GM12878 (cell line): ENCODE data around the gene CPNE4. TPM values are rescaled to one million over a fixed set of nuclear protein-coding genes. Genes with fewer than 3 reads are reported as not detected.

Experiments
- BACH1 ChIP-seq: fragments of 450-650 bp; IDR thresholded peaks from 2 replicates; pipeline ENCODE4 v1.6.1; 2017; ENCODE audit warnings: mild to moderate bottlenecking, borderline replicate concordance
- CEBPB ChIP-seq, 2 experiments: fragments of 150-350 bp in 1 of 2; IDR thresholded peaks; 2 replicates each; pipeline ENCODE4 v1.6.1; 2012 to 2014; ENCODE audit warnings: low read depth in 2 of 2, low read length in 2 of 2, borderline replicate concordance in 1 of 2, inconsistent platforms in 1 of 2
- CUX1 ChIP-seq: IDR thresholded peaks from 2 replicates; pipeline ENCODE4 v1.6.1; 2012; ENCODE audit warnings: improper control_type of control experiment, low read depth, low read length; ENCODE audit not compliant: insufficient replicate concordance
- EP300 ChIP-seq, 2 experiments: fragments of 150-350 bp in 1 of 2; IDR thresholded peaks; 2 replicates each; pipeline ENCODE4 v1.6.1; 2011 to 2012; ENCODE audit warnings: low read depth in 2 of 2, low read length in 2 of 2, borderline replicate concordance in 1 of 2, improper control_type of control experiment in 1 of 2, inconsistent platforms in 1 of 2; ENCODE audit not compliant: control insufficient read depth in 1 of 2
- ETV6 ChIP-seq, 2 experiments: fragments of 450-650 bp in 1 of 2; IDR thresholded peaks in 1 of 2; conservative IDR thresholded peaks in 1 of 2; 2 replicates each; pipeline ENCODE4 v1.6.1; 2014; ENCODE audit warnings: antibody characterized with exemption in 1 of 2, borderline replicate concordance in 1 of 2, low read depth in 1 of 2, mild to moderate bottlenecking in 1 of 2, moderate library complexity in 1 of 2
- HDAC6 ChIP-seq: fragments of 200-600 bp; sonication (generic); IDR thresholded peaks from one replicate; pipeline ENCODE4 v1.8.0; 2017; ENCODE audit warnings: antibody characterized with exemption; ENCODE audit not compliant: unreplicated experiment
- HDGF ChIP-seq: fragments of 450-650 bp; IDR thresholded peaks from 2 replicates; pipeline ENCODE4 v1.6.1; 2016; ENCODE audit warnings: antibody characterized with exemption
- HSF1 ChIP-seq: fragments of 150-350 bp; IDR thresholded peaks from 2 replicates; pipeline ENCODE4 v1.6.1; 2014; ENCODE audit warnings: mild to moderate bottlenecking, low read depth, low read length
- LARP7 ChIP-seq: fragments of 450-650 bp; IDR thresholded peaks from 2 replicates; pipeline ENCODE4 v1.6.1; 2017; ENCODE audit warnings: mild to moderate bottlenecking
- MEF2B ChIP-seq: fragments of 450-650 bp; IDR thresholded peaks from 2 replicates; pipeline ENCODE4 v1.6.1; 2018; ENCODE audit warnings: mild to moderate bottlenecking, moderate library complexity; ENCODE audit not compliant: partially characterized antibody, poor library complexity, severe bottlenecking
- MTA3 ChIP-seq: IDR thresholded peaks from 2 replicates; pipeline ENCODE4 v1.6.1; 2012; ENCODE audit warnings: low read length, inconsistent platforms, borderline replicate concordance
- MYC ChIP-seq: IDR thresholded peaks from 2 replicates; pipeline ENCODE4 v1.6.1; 2011; ENCODE audit warnings: mild to moderate bottlenecking, low read length, moderate library complexity, inconsistent platforms; ENCODE audit not compliant: insufficient read depth, insufficient replicate concordance, insufficient read length, severe bottlenecking
- NFIC ChIP-seq: IDR thresholded peaks from 2 replicates; pipeline ENCODE4 v1.6.1; 2012; ENCODE audit warnings: low read depth, mild to moderate bottlenecking, inconsistent platforms, low read length, moderate library complexity
- NRF1 ChIP-seq: conservative IDR thresholded peaks from 2 replicates; pipeline ENCODE4 v1.6.1; 2011; ENCODE audit warnings: mild to moderate bottlenecking, low read depth, low read length, improper control_type of control experiment
- POU2F2 ChIP-seq: IDR thresholded peaks from 3 replicates; pipeline ENCODE4 v1.6.1; 2011; ENCODE audit warnings: low read depth, mild to moderate bottlenecking, low read length, borderline replicate concordance
- RAD51 ChIP-seq: fragments of 450-650 bp; IDR thresholded peaks from 2 replicates; pipeline ENCODE4 v1.6.1; 2016; ENCODE audit warnings: moderate library complexity, mild to moderate bottlenecking, inconsistent platforms
- RUNX3 ChIP-seq: IDR thresholded peaks from 2 replicates; pipeline ENCODE4 v1.6.1; 2012; ENCODE audit warnings: low read length, inconsistent platforms
- SMARCA5 ChIP-seq: fragments of 450-650 bp; IDR thresholded peaks from 2 replicates; pipeline ENCODE4 v1.6.1; 2017; ENCODE audit warnings: mild to moderate bottlenecking
- SUZ12 ChIP-seq: fragments of 200-600 bp; sonication (generic); IDR thresholded peaks from one replicate; pipeline ENCODE4 v1.6.1; 2018; ENCODE audit warnings: antibody characterized with exemption, mild to moderate bottlenecking; ENCODE audit not compliant: unreplicated experiment
- TARDBP ChIP-seq: IDR thresholded peaks from 2 replicates; pipeline ENCODE4 v1.6.1; 2016; ENCODE audit warnings: borderline replicate concordance
- TCF12 ChIP-seq: IDR thresholded peaks from 2 replicates; pipeline ENCODE4 v1.6.1; 2011; ENCODE audit warnings: low read depth, mild to moderate bottlenecking, low read length
- TCF7 ChIP-seq: IDR thresholded peaks from 2 replicates; pipeline ENCODE4 v1.6.1; 2014; ENCODE audit warnings: antibody characterized with exemption, borderline replicate concordance
- polyA plus RNA-seq, 11 experiments: library from polyadenylated mRNA; depleted of rRNA in 4 of 11; unstranded in 6 of 11; stranded (reverse) in 5 of 11; fragments of >200 nt; fragmentation: Nextera tagmentation in 4 of 11; fragmentation: Illumina TruSeq in 1 of 11; extraction: Ambion mirVana in 4 of 11; extraction: Trizol in 1 of 11; gene quantifications; 1 replicate in 1 of 11; 2 replicates in 10 of 11; pipeline versions ENCODE4 v1.2.1 to v1.2.3, GENCODE V29; 2011 to 2016; ENCODE audit warnings: inconsistent platforms in 2 of 11, missing spikeins in 2 of 11, low read depth in 1 of 11
- total RNA-seq, 4 experiments: library from RNA; depleted of rRNA in 3 of 4; stranded (reverse); fragments of >200 nt in 3 of 4; fragmentation: Illumina TruSeq in 1 of 4; extraction: Trizol in 1 of 4; gene quantifications; 2 replicates each; pipeline versions ENCODE4 v1.2.1 to v1.2.3, GENCODE V29; 2013 to 2021

Gene CPNE4
- total and polyA plus RNA-seq, 10 of the 15 experiments (the other 5 are each of a cell fraction or from before 2014, with no cell fraction given) = 0.17 to 1.9 (median 0.48) TPM; not detected in 1

GRCh38 chr3:131795390-131796090 lies 239.3 kb downstream of the CPNE4 start (continued):
- TF ChIP-seq CEBPB (IDR thresholded peaks at IDR 0.05; ENCODE audit: borderline replicate concordance in 1 of 2, low read depth in 2 of 2, low read length in 2 of 2) = no peak
- 0 out of 4 replicates have a peak, but pooled peaks of 1 of the 2 experiments have one; percentile 22 for TF ChIP-seq ETV6 (conservative IDR thresholded peaks at IDR 0.05 in 1 of 2, IDR thresholded peaks at IDR 0.05 in 1 of 2; ENCODE audit: borderline replicate concordance in 1 of 2, low read depth in 1 of 2)
- no peak for TF ChIP-seq HDGF
- TF ChIP-seq HDAC6 = no peak
- TF ChIP-seq POU2F2 = no peak
- no peak for TF ChIP-seq CUX1
- TF ChIP-seq MTA3 = no peak
- no peak for TF ChIP-seq HSF1
- no peak for TF ChIP-seq TCF7
- TF ChIP-seq NRF1 = no peak
- no peak for TF ChIP-seq TARDBP
- peak; percentile 89 for TF ChIP-seq RUNX3
- no peak for TF ChIP-seq MYC
- peak; percentile 63 to 67; a peak in 3 of 4 replicates for TF ChIP-seq EP300 (IDR thresholded peaks at IDR 0.05; ENCODE audit: borderline replicate concordance in 1 of 2, control insufficient read depth in 1 of 2, low read depth in 2 of 2, low read length in 2 of 2)
- TF ChIP-seq BACH1 = no peak
- peak; percentile 49; the same call in 1 of the 2 replicates for TF ChIP-seq RAD51
- TF ChIP-seq TCF12 = no peak
- TF ChIP-seq SMARCA5 = no peak
- TF ChIP-seq LARP7 = no peak
- TF ChIP-seq MEF2B = peak; percentile 58
- 0 out of 2 replicates have a peak, but pooled peaks have one; percentile 18 for TF ChIP-seq NFIC
- no peak for TF ChIP-seq SUZ12
